ENCODE data around the gene ACE2. TPM values are rescaled to one million over a fixed set of nuclear protein-coding genes. Genes with fewer than 3 reads are reported as not detected.

Gene ACE2
- polyA plus RNA-seq, 3 donors: not detected

- no peak overlapping the region for H3K9ac ChIP-seq (ENCODE audit: insufficient read depth, low read length, poor library complexity, severe bottlenecking)
- no peaks in the 10 kb centered on the region for H3K4me1 ChIP-seq (ENCODE audit: control insufficient read depth in 1 of 2, insufficient read depth in 2 of 2, low read length in 2 of 2)
- no peak overlapping the region for H3K4me3 Mint-ChIP-seq
- H2AFZ ChIP-seq (ENCODE audit: insufficient read depth, low read depth, low read length, poor library complexity, severe bottlenecking): no peak overlapping the region
- H3K4me1 Mint-ChIP-seq: no peaks in the 10 kb centered on the region
- H3K27me3 ChIP-seq (ENCODE audit: control insufficient read depth in 2 of 2, insufficient read depth in 2 of 2, low read length in 2 of 2): peaks cover 0 to 62% of the 10 kb centered on the region in 2 donors
- DNase-seq: no peak
- TF ChIP-seq, protein P1, sequence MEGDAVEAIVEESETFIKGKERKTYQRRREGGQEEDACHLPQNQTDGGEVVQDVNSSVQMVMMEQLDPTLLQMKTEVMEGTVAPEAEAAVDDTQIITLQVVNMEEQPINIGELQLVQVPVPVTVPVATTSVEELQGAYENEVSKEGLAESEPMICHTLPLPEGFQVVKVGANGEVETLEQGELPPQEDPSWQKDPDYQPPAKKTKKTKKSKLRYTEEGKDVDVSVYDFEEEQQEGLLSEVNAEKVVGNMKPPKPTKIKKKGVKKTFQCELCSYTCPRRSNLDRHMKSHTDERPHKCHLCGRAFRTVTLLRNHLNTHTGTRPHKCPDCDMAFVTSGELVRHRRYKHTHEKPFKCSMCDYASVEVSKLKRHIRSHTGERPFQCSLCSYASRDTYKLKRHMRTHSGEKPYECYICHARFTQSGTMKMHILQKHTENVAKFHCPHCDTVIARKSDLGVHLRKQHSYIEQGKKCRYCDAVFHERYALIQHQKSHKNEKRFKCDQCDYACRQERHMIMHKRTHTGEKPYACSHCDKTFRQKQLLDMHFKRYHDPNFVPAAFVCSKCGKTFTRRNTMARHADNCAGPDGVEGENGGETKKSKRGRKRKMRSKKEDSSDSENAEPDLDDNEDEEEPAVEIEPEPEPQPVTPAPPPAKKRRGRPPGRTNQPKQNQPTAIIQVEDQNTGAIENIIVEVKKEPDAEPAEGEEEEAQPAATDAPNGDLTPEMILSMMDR (IDR thresholded peaks at IDR 0.05): no peak
- H3K4me2 ChIP-seq (replicated peaks; ENCODE audit: extremely low read depth, low read length, poor library complexity, severe bottlenecking): no peak overlapping the region
- no peaks in the 10 kb centered on the region for H3K79me2 ChIP-seq (ENCODE audit: insufficient read depth, low read length)
- no peaks in the 10 kb centered on the region for H3K9me3 ChIP-seq (replicated peaks in 1 of 2; ENCODE audit: control insufficient read depth in 1 of 2, insufficient read depth in 1 of 2, low read length in 2 of 2)
- intact Hi-C loops (cut with micrococcal nuclease): no loop called here
- H3K4me3 ChIP-seq (replicated peaks in 1 of 3; ENCODE audit: low read depth in 2 of 3, low read length in 3 of 3): no peak overlapping the region
- no peak overlapping the region for H3K27ac ChIP-seq (ENCODE audit: low read depth in 1 of 2, low read length in 2 of 2)
- WGBS (ENCODE audit: insufficient coverage): no CpG with 5 or more reads among the region's 3 CpGs
- H3K36me3 ChIP-seq (replicated peaks in 1 of 2; ENCODE audit: control insufficient read depth in 1 of 2, insufficient read depth in 2 of 2, low read length in 2 of 2): no peaks in the 10 kb centered on the region
- no peak overlapping the region for H3K27ac Mint-ChIP-seq
- peaks cover 0 to 6% (median 0%) of the 10 kb centered on the region in 7 donors for H3K9me3 Mint-ChIP-seq
- peaks cover 0 to 35% (median 0%) of the 10 kb centered on the region in 3 donors for H3K27me3 Mint-ChIP-seq (ENCODE audit: low read depth in 3 of 3)
- no peaks in the 10 kb centered on the region for H4K20me1 ChIP-seq (ENCODE audit: insufficient read depth, low read length)
- no peaks in the 10 kb centered on the region for H3K36me3 Mint-ChIP-seq
These were observed 44.5 kb upstream of the ACE2 start for GRCh38 chrX:15645266-15645665.

DNA sequence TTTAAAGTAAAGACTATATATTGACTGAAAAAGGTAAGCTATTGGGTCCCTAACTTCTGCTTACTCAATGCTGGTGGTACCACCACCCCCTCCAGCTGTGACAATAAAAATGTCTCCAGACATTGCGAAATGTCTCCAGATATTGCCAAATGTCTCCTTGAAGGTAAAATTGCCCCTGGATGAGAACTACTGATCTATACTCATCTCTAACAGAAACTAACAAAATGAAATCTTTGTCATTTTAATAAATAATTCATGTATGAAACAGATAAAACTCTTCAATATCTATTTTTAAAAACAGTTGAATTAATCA is 43.8 kb upstream of the ACE2 start:
- no peaks in the 10 kb centered on the region for H3K36me3 Mint-ChIP-seq
- intact Hi-C loops (cut with micrococcal nuclease): no loop called here
- Histone ChIP-seq H3K9me3 (replicated peaks in 1 of 2; ENCODE audit: control insufficient read depth in 1 of 2, insufficient read depth in 1 of 2, low read length in 2 of 2) (no peaks in the 10 kb centered on the region), H3K27ac (ENCODE audit: low read depth in 1 of 2, low read length in 2 of 2) (no peak overlapping the region), H3K9ac (ENCODE audit: insufficient read depth, low read length, poor library complexity, severe bottlenecking) (no peak overlapping the region), H3K4me1 (ENCODE audit: control insufficient read depth in 1 of 2, insufficient read depth in 2 of 2, low read length in 2 of 2) (no peaks in the 10 kb centered on the region), H4K20me1 (ENCODE audit: insufficient read depth, low read length) (no peaks in the 10 kb centered on the region), H3K4me3 (replicated peaks in 1 of 3; ENCODE audit: low read depth in 2 of 3, low read length in 3 of 3) (no peak overlapping the region), H3K79me2 (ENCODE audit: insufficient read depth, low read length) (no peaks in the 10 kb centered on the region), H3K4me2 (replicated peaks; ENCODE audit: extremely low read depth, low read length, poor library complexity, severe bottlenecking) (no peak overlapping the region), H3K27me3 (ENCODE audit: control insufficient read depth in 2 of 2, insufficient read depth in 2 of 2, low read length in 2 of 2) (peaks cover 0 to 60% of the 10 kb centered on the region in 2 donors), H2AFZ (ENCODE audit: insufficient read depth, low read depth, low read length, poor library complexity, severe bottlenecking) (no peak overlapping the region), H3K36me3 (replicated peaks in 1 of 2; ENCODE audit: control insufficient read depth in 1 of 2, insufficient read depth in 2 of 2, low read length in 2 of 2) (no peaks in the 10 kb centered on the region)
- TF ChIP-seq, protein P1 (IDR thresholded peaks at IDR 0.05): no peak
- no peak for DNase-seq
- H3K9me3 Mint-ChIP-seq: peaks cover 0 to 6% (median 0%) of the 10 kb centered on the region in 7 donors
- no CpG with 5 or more reads among the region's 1 CpG for WGBS (ENCODE audit: insufficient coverage)
- no peak overlapping the region for H3K27ac Mint-ChIP-seq
- no peaks in the 10 kb centered on the region for H3K4me1 Mint-ChIP-seq
- H3K4me3 Mint-ChIP-seq: no peak overlapping the region
- peaks cover 0 to 41% (median 0%) of the 10 kb centered on the region in 3 donors for H3K27me3 Mint-ChIP-seq (ENCODE audit: low read depth in 3 of 3)
